DND-41 (cell line): ENCODE data around the gene PROSER2.

ENCODE experiments used
- ATAC-seq: fragments of 200-7000 bp; cut with Tn5 transposase; 3 replicates; pipeline ENCODE4 v1.9.1; 2021; ENCODE audit warnings: low read depth; ENCODE audit not compliant: insufficient read depth
- DNase-seq: peaks from one replicate; pipeline ENCODE4 v3.0.0-alpha.2; 2020
- H2AFZ ChIP-seq: 2 replicates; pipeline ENCODE4 v1.6.0; 2012; ENCODE audit warnings: low read depth, low read length
- H3K27ac ChIP-seq: 2 replicates; pipeline ENCODE4 v1.5.1; 2012; ENCODE audit warnings: low read length, inconsistent platforms
- H3K27me3 ChIP-seq: fragments of 200-600 bp; sonication (generic); 2 replicates; pipeline ENCODE4 v1.6.0; 2012; ENCODE audit warnings: low read length, mild to moderate bottlenecking, inconsistent platforms; ENCODE audit not compliant: insufficient read depth, poor library complexity
- H3K36me3 ChIP-seq: 2 replicates; pipeline ENCODE4 v1.5.1; 2012; ENCODE audit warnings: low read length, inconsistent platforms; ENCODE audit not compliant: insufficient read depth
- H3K4me1 ChIP-seq: 2 replicates; pipeline ENCODE4 v1.5.1; 2012; ENCODE audit warnings: mild to moderate bottlenecking, low read length; ENCODE audit not compliant: insufficient read depth
- H3K4me2 ChIP-seq: 2 replicates; pipeline ENCODE4 v1.6.0; 2012; ENCODE audit warnings: mild to moderate bottlenecking, moderate library complexity, low read length, inconsistent platforms; ENCODE audit not compliant: insufficient read depth
- H3K4me3 ChIP-seq, 2 experiments: fragments of 200-600 bp in 1 of 2; shearing (Covaris generic) in 1 of 2; 2 replicates each; pipeline ENCODE4 v1.5.1; 2012 to 2016; ENCODE audit warnings: inconsistent platforms in 2 of 2, low read length in 2 of 2, mild to moderate bottlenecking in 2 of 2, low read depth in 1 of 2, moderate library complexity in 1 of 2
- H3K79me2 ChIP-seq: 2 replicates; pipeline ENCODE4 v1.6.0; 2012; ENCODE audit warnings: low read length, inconsistent platforms; ENCODE audit not compliant: insufficient read depth
- H3K9ac ChIP-seq: 2 replicates; pipeline ENCODE4 v1.6.0; 2012; ENCODE audit warnings: low read depth, mild to moderate bottlenecking, inconsistent platforms, low read length, moderate library complexity
- H3K9me3 ChIP-seq: 2 replicates; pipeline ENCODE4 v1.5.1; 2012; ENCODE audit warnings: low read length, moderate library complexity, mild to moderate bottlenecking, inconsistent platforms; ENCODE audit not compliant: insufficient read depth, severe bottlenecking
- H4K20me1 ChIP-seq: 2 replicates; pipeline ENCODE4 v1.6.0; 2012; ENCODE audit warnings: low read length; ENCODE audit not compliant: insufficient read depth
- CTCF ChIP-seq: IDR thresholded peaks from 2 replicates; pipeline ENCODE4 v1.5.1; 2012; ENCODE audit warnings: borderline replicate concordance, low read length, moderate library complexity, mild to moderate bottlenecking; ENCODE audit not compliant: poor library complexity, severe bottlenecking; ENCODE audit errors: extremely low read depth
- EZH2 ChIP-seq: IDR thresholded peaks from 3 replicates; pipeline ENCODE4 v1.6.1; 2012; ENCODE audit warnings: borderline replicate concordance, low read depth, mild to moderate bottlenecking, moderate library complexity, low read length, inconsistent platforms; ENCODE audit not compliant: severe bottlenecking

The PROSER2 gene

GRCh38 chr10:11856089-11856488 is 32.9 kb downstream of the PROSER2 start:
- Histone ChIP-seq H2AFZ (no peak overlapping the region), H3K4me2 (no peak overlapping the region), H3K79me2 (no peaks in the 10 kb centered on the region), H3K27ac (no peak overlapping the region), H3K9me3 (no peaks in the 10 kb centered on the region), H4K20me1 (no peaks in the 10 kb centered on the region; the same call in 1 of the 2 replicates), H3K4me3 (no peak overlapping the region), H3K4me1 (no peaks in the 10 kb centered on the region), H3K36me3 (no peaks in the 10 kb centered on the region), H3K27me3 (peaks cover 12% of the 10 kb centered on the region), H3K9ac (no peak overlapping the region)
- ATAC-seq, result no peak
- TF ChIP-seq CTCF (no peak), EZH2 (no peak)
- DNase-seq, result no peak

GRCh38 chr10:11856678-11857077 is 33.5 kb downstream of the PROSER2 start:
- no peaks in the 10 kb centered on the region for H3K79me2 ChIP-seq
- H3K27ac ChIP-seq, result no peak overlapping the region
- no peak for ATAC-seq

GRCh38 chr10:11858093-11858492 is 34.9 kb downstream of the PROSER2 start:
- TF ChIP-seq EZH2, result no peak
- TF ChIP-seq CTCF, result no peak
- Histone ChIP-seq H3K9me3 (no peaks in the 10 kb centered on the region), H3K4me1 (peaks cover 8% of the 10 kb centered on the region), H3K27me3 (peaks cover 12% of the 10 kb centered on the region), H3K36me3 (no peaks in the 10 kb centered on the region), H3K4me3 (no peak overlapping the region), H3K79me2 (no peaks in the 10 kb centered on the region), H2AFZ (no peak overlapping the region), H4K20me1 (no peaks in the 10 kb centered on the region; the same call in 1 of the 2 replicates), H3K9ac (no peak overlapping the region), H3K27ac (no peak overlapping the region), H3K4me2 (no peak overlapping the region)
- no peak for DNase-seq
- ATAC-seq, result no peak

More at GRCh38 chr10:11856678-11857077, 33.5 kb downstream of the PROSER2 start:
- Histone ChIP-seq H2AFZ (no peak overlapping the region), H4K20me1 (no peaks in the 10 kb centered on the region; the same call in 1 of the 2 replicates), H3K9ac (no peak overlapping the region), H3K36me3 (no peaks in the 10 kb centered on the region), H3K4me3 (no peak overlapping the region), H3K27me3 (peaks cover 12% of the 10 kb centered on the region), H3K4me2 (no peak overlapping the region), H3K9me3 (no peaks in the 10 kb centered on the region), H3K4me1 (no peaks in the 10 kb centered on the region)
- no peak for TF ChIP-seq CTCF
- TF ChIP-seq EZH2, result no peak
- DNase-seq, result no peak

- peaks cover 25% of the 10 kb centered on the region for H3K4me1 ChIP-seq
- no peaks in the 10 kb centered on the region for H3K36me3 ChIP-seq
- peaks cover 7% of the 10 kb centered on the region for H3K27me3 ChIP-seq
- DNase-seq, result no peak
- TF ChIP-seq EZH2 (no peak), CTCF (no peak)
- no peak overlapping the region for H3K4me3 ChIP-seq
- H2AFZ ChIP-seq, result no peak overlapping the region
- H3K9ac ChIP-seq, result no peak overlapping the region
- ATAC-seq, result no peak
- no peaks in the 10 kb centered on the region; the same call in 1 of the 2 replicates for H4K20me1 ChIP-seq
- H3K27ac ChIP-seq, result no peak overlapping the region
- H3K79me2 ChIP-seq, result no peaks in the 10 kb centered on the region
- H3K4me2 ChIP-seq, result no peak overlapping the region
- H3K9me3 ChIP-seq, result no peaks in the 10 kb centered on the region
Observed at GRCh38 chr10:11861341-11861740, 38.2 kb downstream of the PROSER2 start.
